K562 (cell line): ENCODE measurements around the gene NEU1. TPM values are rescaled to one million over a fixed set of nuclear protein-coding genes. Genes with fewer than 3 reads are reported as not detected.

Experiments used
- BCL6 ChIP-seq: fragments of 250-450 bp; sonication (Bioruptor Pico); IDR thresholded peaks from 2 replicates; pipeline ENCODE4 v1.4.0; 2020
- CTCF ChIP-seq, 3 experiments: IDR thresholded peaks in 2 of 3; conservative IDR thresholded peaks in 1 of 3; 2 replicates each; pipeline ENCODE4 v1.5.1; 2011 to 2012; ENCODE audit warnings: low read length in 3 of 3, mild to moderate bottlenecking in 3 of 3, control low read depth in 2 of 3, improper control_type of control experiment in 1 of 3, inconsistent platforms in 1 of 3, low read depth in 1 of 3, mixed read lengths in 1 of 3, moderate library complexity in 1 of 3; ENCODE audit not compliant: insufficient read depth in 2 of 3
- E2F4 ChIP-seq: sonication (generic); formaldehyde crosslinking; IDR thresholded peaks from 2 replicates; pipeline ENCODE4 v1.8.0; 2022; ENCODE audit warnings: mild to moderate bottlenecking, low read depth, missing genetic modification reagents
- E2F5 ChIP-seq: sonication (generic); formaldehyde crosslinking; IDR thresholded peaks from 2 replicates; pipeline ENCODE4 v1.8.0; 2022; ENCODE audit warnings: mild to moderate bottlenecking, missing genetic modification reagents
- ETV6 ChIP-seq, 3 experiments: fragments of 150-350 bp in 1 of 3; sonication (generic) in 1 of 3; formaldehyde crosslinking in 1 of 3; IDR thresholded peaks; 2 replicates each; pipeline versions ENCODE4 v1.6.1 to v1.8.0; 2014 to 2022; ENCODE audit warnings: borderline replicate concordance in 2 of 3, low read depth in 2 of 3, antibody characterized with exemption in 1 of 3, low read length in 1 of 3, mild to moderate bottlenecking in 1 of 3, missing genetic modification reagents in 1 of 3
- FIP1L1 ChIP-seq: fragments of 200-400 bp; formaldehyde crosslinking; IDR thresholded peaks from 2 replicates; pipeline ENCODE4 v1.6.1; 2018; ENCODE audit warnings: mild to moderate bottlenecking, low read depth, low read length; ENCODE audit not compliant: poor library complexity, severe bottlenecking
- FOXA3 ChIP-seq, 2 experiments: fragments of 450-650 bp in 1 of 2; sonication (generic) in 1 of 2; formaldehyde crosslinking; IDR thresholded peaks in 1 of 2; conservative IDR thresholded peaks in 1 of 2; 2 replicates each; pipeline versions ENCODE4 v1.4.0 to v1.8.0; 2020 to 2022; ENCODE audit warnings: mild to moderate bottlenecking in 2 of 2, missing genetic modification reagents in 1 of 2
- GABPB1 ChIP-seq: sonication (generic); formaldehyde crosslinking; IDR thresholded peaks from 2 replicates; pipeline ENCODE4 v1.8.0; 2022; ENCODE audit warnings: mild to moderate bottlenecking, missing genetic modification reagents
- HDAC6 ChIP-seq: IDR thresholded peaks from 2 replicates; pipeline ENCODE4 v1.6.1; 2012; ENCODE audit warnings: low read depth, mild to moderate bottlenecking, control low read depth, inconsistent platforms, low read length, moderate library complexity
- NUFIP1 ChIP-seq: fragments of 450-650 bp; IDR thresholded peaks from 2 replicates; pipeline ENCODE4 v1.6.1; 2018; ENCODE audit not compliant: partially characterized antibody
- SMAD1 ChIP-seq: fragments of 150-350 bp; IDR thresholded peaks from 2 replicates; pipeline ENCODE4 v1.6.1; 2014; ENCODE audit warnings: low read length, low read depth; ENCODE audit not compliant: partially characterized antibody
- ZBTB34 ChIP-seq: fragments of 250-450 bp; sonication (Bioruptor Pico); IDR thresholded peaks from 2 replicates; pipeline ENCODE4 v1.8.0; 2021; ENCODE audit warnings: mild to moderate bottlenecking, moderate library complexity
- ZBTB43 ChIP-seq: sonication (generic); formaldehyde crosslinking; IDR thresholded peaks from 2 replicates; pipeline ENCODE4 v1.8.0; 2023; ENCODE audit warnings: mild to moderate bottlenecking, missing genetic modification reagents
- ZNF324 ChIP-seq: fragments of 250-450 bp; sonication (Bioruptor Pico); IDR thresholded peaks from 2 replicates; pipeline ENCODE4 v1.4.0; 2020; ENCODE audit warnings: mild to moderate bottlenecking
- ZNF398 ChIP-seq: fragments of 250-450 bp; sonication (Bioruptor Pico); IDR thresholded peaks from 2 replicates; pipeline ENCODE4 v1.8.0; 2021; ENCODE audit warnings: moderate library complexity, mild to moderate bottlenecking, inconsistent platforms
- ZNF561 ChIP-seq: fragments of 450-650 bp; formaldehyde crosslinking; conservative IDR thresholded peaks from 2 replicates; pipeline ENCODE4 v1.4.0; 2020; ENCODE audit warnings: mild to moderate bottlenecking, moderate library complexity
- polyA plus RNA-seq, 8 experiments: library from polyadenylated mRNA; depleted of rRNA in 4 of 8; stranded (reverse) in 5 of 8; unstranded in 3 of 8; fragments of >200 nt; fragmentation: Nextera tagmentation in 2 of 8; fragmentation: Illumina TruSeq in 1 of 8; extraction: Ambion mirVana in 2 of 8; extraction: Trizol in 1 of 8; gene quantifications; 2 replicates each; pipeline versions ENCODE4 v1.2.1 to v1.2.3, GENCODE V29; 2011 to 2014; ENCODE audit warnings: inconsistent platforms in 1 of 8, missing spikeins in 1 of 8
- total RNA-seq, 7 experiments: library from RNA; depleted of rRNA in 6 of 7; stranded (reverse); fragments of >200 nt in 6 of 7; fragmentation: Illumina TruSeq in 2 of 7; extraction: Trizol in 2 of 7; gene quantifications; 2 replicates each; pipeline versions ENCODE4 v1.2.1 to v1.2.3, GENCODE V29; 2011 to 2021; ENCODE audit warnings: low replicate concordance in 1 of 7

The NEU1 gene
- total and polyA plus RNA-seq, 9 of the 15 experiments (the other 6 are each of a cell fraction or from before 2014, with no cell fraction given): 14.8 to 67.8 (median 51.0) TPM

- TF ChIP-seq SMAD1 (peak; percentile 89), FIP1L1 (no peak), NUFIP1 (no peak), E2F5 (CRISPR knock-in tag) (no peak), FOXA3 (CRISPR knock-in tag; conservative IDR thresholded peaks at IDR 0.05 in 1 of 2, IDR thresholded peaks at IDR 0.05 in 1 of 2) (no peak), E2F4 (CRISPR knock-in tag) (no peak), BCL6 (CRISPR knock-in tag) (no peak), ZBTB43 (CRISPR knock-in tag) (peak; percentile 47; the same call in 1 of the 2 replicates), ZNF561 (CRISPR knock-in tag) (no peak), ZBTB34 (CRISPR knock-in tag) (no peak), ETV6 (IDR thresholded peaks at IDR 0.05; ENCODE audit: borderline replicate concordance in 1 of 2, low read depth in 2 of 2, low read length in 1 of 2) (peak in 1 of 2 experiments; percentile 23; a peak in 1 of 4 replicates), ETV6 (CRISPR knock-in tag; IDR thresholded peaks at IDR 0.05; ENCODE audit: borderline replicate concordance) (no peak), CTCF (IDR thresholded peaks at IDR 0.05 in 2 of 3, conservative IDR thresholded peaks at IDR 0.05 in 1 of 3; ENCODE audit: insufficient read depth in 2 of 3, low read depth in 1 of 3, low read length in 3 of 3) (no peak; a peak in 1 of 6 replicates), ZNF398 (CRISPR knock-in tag) (no peak), ZNF324 (CRISPR knock-in tag) (peak; percentile 58), HDAC6 (no peak), GABPB1 (CRISPR knock-in tag) (0 out of 2 replicates have a peak, but pooled peaks have one; percentile 16)
Observed at GRCh38 chr6:31822036-31822821, 40.4 kb downstream of the NEU1 start (continued).
